Activated naive CD8-positive, alpha-beta T cell treated with anti-CD3 and anti-CD28 coated beads for 36 hours (primary cell): ENCODE data around the gene APOB. TPM values are rescaled to one million over a fixed set of nuclear protein-coding genes. Genes with fewer than 3 reads are reported as not detected.
A peak's percentile ranks its signal among the peaks of the same experiment; 100 is the strongest.

Experiments
- DNase-seq: peaks from one replicate; pipeline ENCODE4 v3.0.0; 2021
- H3K27ac Mint-ChIP-seq: one replicate; pipeline ENCODE4 v1.8.0; 2022; ENCODE audit warnings: mild to moderate bottlenecking, moderate library complexity, mixed read lengths
- H3K27me3 Mint-ChIP-seq: one replicate; pipeline ENCODE4 v1.8.0; 2022; ENCODE audit warnings: mild to moderate bottlenecking, mixed read lengths
- H3K36me3 Mint-ChIP-seq: one replicate; pipeline ENCODE4 v1.8.0; 2021; ENCODE audit warnings: mild to moderate bottlenecking, mixed read lengths
- H3K4me1 Mint-ChIP-seq: one replicate; pipeline ENCODE4 v1.8.0; 2021; ENCODE audit warnings: mixed read lengths
- H3K4me3 Mint-ChIP-seq: one replicate; pipeline ENCODE4 v1.8.0; 2022; ENCODE audit warnings: mild to moderate bottlenecking, moderate library complexity, mixed read lengths
- H3K9me3 Mint-ChIP-seq: one replicate; pipeline ENCODE4 v1.8.0; 2022; ENCODE audit warnings: mixed read lengths
- total RNA-seq, 2 experiments: library from RNA; stranded (reverse); gene quantifications; one replicate each; pipeline ENCODE4 v1.2.3, GENCODE V29; 2021

The APOB gene
- total RNA-seq, 2 experiments from 2014 or later, result not detected

- Mint-ChIP-seq H3K36me3 (no peaks in the 10 kb centered on the region), H3K4me1 (no peaks in the 10 kb centered on the region), H3K27me3 (peaks cover 15% of the 10 kb centered on the region), H3K4me3 (no peak overlapping the region), H3K27ac (no peak overlapping the region), H3K9me3 (no peaks in the 10 kb centered on the region)
- no peak for DNase-seq
These were observed 13.2 kb upstream of the APOB start for GRCh38 chr2:21057097-21057496.

GRCh38 chr2:21055879-21056790, 12.3 kb upstream of the APOB start:
- H3K9me3 Mint-ChIP-seq, result no peaks in the 10 kb centered on the region
- peaks cover 15% of the 10 kb centered on the region for H3K27me3 Mint-ChIP-seq
- no peak overlapping the region for H3K4me3 Mint-ChIP-seq
- no peaks in the 10 kb centered on the region for H3K36me3 Mint-ChIP-seq
- no peak for DNase-seq
- H3K4me1 Mint-ChIP-seq, result no peaks in the 10 kb centered on the region
- no peak overlapping the region for H3K27ac Mint-ChIP-seq

DNA sequence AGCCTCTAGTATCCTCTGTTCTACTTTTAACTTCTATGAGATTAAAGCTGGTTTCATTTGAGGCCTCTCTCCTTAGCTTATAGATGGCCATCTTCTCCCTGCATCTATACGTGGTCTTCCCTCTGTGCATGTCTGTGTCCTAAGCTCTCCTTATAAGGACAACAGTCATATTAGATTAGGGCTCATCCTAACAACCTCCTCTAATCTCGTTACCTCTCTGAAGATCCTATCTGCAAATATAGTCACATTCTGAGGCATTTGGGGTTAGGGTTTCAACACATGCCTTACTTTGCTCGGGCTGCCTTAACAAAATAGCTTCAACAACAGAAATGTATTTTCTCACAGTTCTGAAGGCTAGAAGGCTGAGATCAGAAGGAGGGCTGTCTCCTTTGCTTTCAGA, 11.6 kb upstream of the APOB start:
- H3K4me1 Mint-ChIP-seq, result no peaks in the 10 kb centered on the region
- peaks cover 15% of the 10 kb centered on the region for H3K27me3 Mint-ChIP-seq
- H3K27ac Mint-ChIP-seq, result no peak overlapping the region
- H3K36me3 Mint-ChIP-seq, result no peaks in the 10 kb centered on the region
- DNase-seq, result no peak
- H3K4me3 Mint-ChIP-seq, result no peak overlapping the region
- H3K9me3 Mint-ChIP-seq, result no peaks in the 10 kb centered on the region

GRCh38 chr2:21054011-21054410, 10.1 kb upstream of the APOB start:
- no peak overlapping the region for H3K4me3 Mint-ChIP-seq
- H3K9me3 Mint-ChIP-seq, result no peaks in the 10 kb centered on the region
- H3K36me3 Mint-ChIP-seq, result no peaks in the 10 kb centered on the region
- DNase-seq, result no peak
- H3K27me3 Mint-ChIP-seq, result peaks cover 15% of the 10 kb centered on the region
- no peak overlapping the region for H3K27ac Mint-ChIP-seq
- H3K4me1 Mint-ChIP-seq, result no peaks in the 10 kb centered on the region

- DNase-seq, result no peak
- no peaks in the 10 kb centered on the region for H3K9me3 Mint-ChIP-seq
- H3K4me3 Mint-ChIP-seq, result no peak overlapping the region
- H3K27me3 Mint-ChIP-seq, result peaks cover 13% of the 10 kb centered on the region
- H3K27ac Mint-ChIP-seq, result no peak overlapping the region
- H3K36me3 Mint-ChIP-seq, result no peaks in the 10 kb centered on the region
- H3K4me1 Mint-ChIP-seq, result no peaks in the 10 kb centered on the region
These were observed 8.2 kb upstream of the APOB start for GRCh38 chr2:21052044-21052443.

GRCh38 chr2:21050164-21050563, 6.3 kb upstream of the APOB start:
- H3K4me1 Mint-ChIP-seq, result no peaks in the 10 kb centered on the region
- H3K36me3 Mint-ChIP-seq, result no peaks in the 10 kb centered on the region
- no peak overlapping the region for H3K4me3 Mint-ChIP-seq
- peaks cover 21% of the 10 kb centered on the region for H3K27me3 Mint-ChIP-seq
- no peaks in the 10 kb centered on the region for H3K9me3 Mint-ChIP-seq
- no peak for DNase-seq
- H3K27ac Mint-ChIP-seq, result no peak overlapping the region

DNA sequence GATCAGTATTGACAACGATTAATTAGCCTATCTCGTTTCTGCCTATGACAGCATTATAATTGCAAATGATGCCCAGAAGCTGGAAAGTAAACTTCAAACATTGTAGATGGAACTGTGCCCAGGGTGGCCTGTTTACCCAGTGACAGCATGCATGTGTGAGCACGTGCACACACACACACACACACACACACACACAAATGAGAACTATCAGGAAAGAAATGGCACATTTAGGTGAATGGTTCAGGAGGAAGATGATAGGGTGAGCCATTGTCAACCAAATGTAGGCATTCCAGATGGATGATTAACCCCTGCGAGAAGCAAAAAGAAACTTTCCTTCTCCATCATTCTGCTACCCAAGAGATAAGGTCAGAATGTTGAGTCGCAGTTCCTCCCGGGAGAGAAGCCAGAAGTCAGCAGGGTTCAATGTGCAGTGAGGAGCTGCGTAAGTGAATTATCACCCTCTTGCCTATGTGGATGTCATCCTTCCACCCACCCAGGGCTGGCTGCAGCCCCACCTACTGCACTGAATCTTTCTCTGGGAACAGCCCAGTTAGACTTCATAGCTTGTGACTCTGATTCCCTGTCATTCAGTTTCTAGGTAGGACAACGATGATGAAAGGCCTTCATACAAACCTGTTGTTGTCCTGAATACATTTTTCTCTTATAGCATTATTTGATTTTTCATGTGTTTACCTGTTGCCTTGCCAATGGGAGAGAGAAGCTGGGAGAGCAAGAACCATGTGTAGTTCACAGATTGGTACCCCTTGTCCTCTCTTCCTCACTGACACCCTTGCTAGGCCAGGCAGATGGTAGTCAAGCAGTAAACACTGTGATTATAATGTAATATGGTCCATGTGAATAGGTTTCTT, 3.5 kb upstream of the APOB start:
- H3K27ac Mint-ChIP-seq, result no peak overlapping the region
- no peak for DNase-seq
- H3K9me3 Mint-ChIP-seq, result no peaks in the 10 kb centered on the region
- no peaks in the 10 kb centered on the region for H3K36me3 Mint-ChIP-seq
- H3K4me3 Mint-ChIP-seq, result no peak overlapping the region
- H3K27me3 Mint-ChIP-seq, result peaks cover 33% of the 10 kb centered on the region
- peaks cover 4% of the 10 kb centered on the region for H3K4me1 Mint-ChIP-seq

DNA sequence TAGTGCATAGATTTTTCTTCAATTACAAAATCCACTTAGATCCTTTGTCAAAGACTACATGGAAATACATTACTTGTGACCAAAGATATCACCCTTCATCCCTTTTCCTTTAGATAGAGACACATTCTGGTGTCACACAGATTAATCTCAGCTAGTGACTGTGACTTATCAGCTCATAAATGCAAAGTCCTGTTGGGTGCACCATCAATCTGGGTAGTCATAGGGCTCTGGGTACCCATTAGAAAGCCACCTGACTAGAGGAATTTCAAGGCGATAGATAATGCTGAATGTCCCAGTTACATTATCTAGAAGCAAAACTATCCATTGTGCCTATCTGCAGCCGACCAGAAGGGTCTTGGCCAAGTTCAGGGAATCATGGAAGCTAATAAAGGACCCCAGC, 2.6 kb upstream of the APOB start:
- H3K27ac Mint-ChIP-seq, result no peak overlapping the region
- peaks cover 33% of the 10 kb centered on the region for H3K27me3 Mint-ChIP-seq
- H3K4me3 Mint-ChIP-seq, result no peak overlapping the region
- H3K4me1 Mint-ChIP-seq, result peaks cover 4% of the 10 kb centered on the region
- DNase-seq, result no peak
- H3K9me3 Mint-ChIP-seq, result no peaks in the 10 kb centered on the region
- H3K36me3 Mint-ChIP-seq, result no peaks in the 10 kb centered on the region

GRCh38 chr2:21044694-21045371, 960 bp upstream of the APOB start:
- no peaks in the 10 kb centered on the region for H3K9me3 Mint-ChIP-seq
- peaks cover 33% of the 10 kb centered on the region for H3K27me3 Mint-ChIP-seq
- H3K36me3 Mint-ChIP-seq, result no peaks in the 10 kb centered on the region
- no peak overlapping the region for H3K4me3 Mint-ChIP-seq
- H3K4me1 Mint-ChIP-seq, result peaks cover 4% of the 10 kb centered on the region
- H3K27ac Mint-ChIP-seq, result no peak overlapping the region
- DNase-seq, result no peak

GRCh38 chr2:21042958-21043743, 722 bp downstream of the APOB start:
- peak; percentile 41 for DNase-seq
- H3K27ac Mint-ChIP-seq, result no peak overlapping the region
- no peaks in the 10 kb centered on the region for H3K9me3 Mint-ChIP-seq
- H3K4me1 Mint-ChIP-seq, result peaks cover 4% of the 10 kb centered on the region
- no peak overlapping the region for H3K4me3 Mint-ChIP-seq
- H3K27me3 Mint-ChIP-seq, result peaks cover 33% of the 10 kb centered on the region
- no peaks in the 10 kb centered on the region for H3K36me3 Mint-ChIP-seq

- peaks cover 4% of the 10 kb centered on the region for H3K4me1 Mint-ChIP-seq
These were observed 1.2 kb downstream of the APOB start for GRCh38 chr2:21042708-21042957.

DNA sequence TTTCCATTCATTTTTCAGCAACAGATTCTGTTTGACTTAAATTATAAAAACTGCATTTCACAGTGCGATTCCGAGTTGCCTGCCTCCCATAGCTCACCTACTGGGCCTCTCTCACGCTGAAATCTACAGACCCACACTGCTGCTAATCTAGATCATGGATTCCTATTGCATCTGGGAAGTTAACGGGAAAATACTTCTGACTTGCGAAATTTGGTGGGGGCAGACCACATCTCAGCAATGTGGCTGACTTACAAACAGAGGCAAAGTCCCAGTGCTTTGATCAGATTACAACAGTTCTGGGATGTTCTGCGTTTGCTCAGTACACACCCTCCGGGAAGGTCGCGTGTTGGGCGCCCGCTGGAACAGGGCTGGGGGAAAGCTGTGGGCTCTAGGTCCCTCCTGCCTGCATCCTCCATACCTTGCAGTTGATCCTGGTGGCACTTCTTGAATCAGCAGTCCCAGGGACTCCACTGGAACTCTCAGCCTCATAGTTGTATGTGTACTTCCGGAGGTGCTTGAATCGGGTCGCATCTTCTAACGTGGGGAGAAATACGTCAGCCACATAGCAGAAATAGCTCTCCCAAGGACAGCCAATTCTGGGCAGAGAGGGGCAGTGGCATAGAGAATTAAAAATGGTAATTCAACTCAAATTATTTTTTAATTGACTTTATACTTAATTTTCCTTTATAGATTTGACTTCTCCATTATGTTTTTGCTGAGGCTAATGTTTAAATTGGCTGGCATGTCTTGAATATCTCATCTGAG, 1.7 kb downstream of the APOB start:
- Mint-ChIP-seq H3K4me1 (peaks cover 4% of the 10 kb centered on the region), H3K9me3 (no peaks in the 10 kb centered on the region), H3K36me3 (no peaks in the 10 kb centered on the region), H3K27me3 (peaks cover 33% of the 10 kb centered on the region), H3K4me3 (no peak overlapping the region), H3K27ac (no peak overlapping the region)
- no peak for DNase-seq

More at GRCh38 chr2:21042708-21042957, 1.2 kb downstream of the APOB start:
- H3K27me3 Mint-ChIP-seq, result peaks cover 33% of the 10 kb centered on the region
- no peak overlapping the region for H3K27ac Mint-ChIP-seq
- no peaks in the 10 kb centered on the region for H3K36me3 Mint-ChIP-seq
- no peaks in the 10 kb centered on the region for H3K9me3 Mint-ChIP-seq
- no peak for DNase-seq
- H3K4me3 Mint-ChIP-seq, result no peak overlapping the region

GRCh38 chr2:21041462-21041861, 2.4 kb downstream of the APOB start:
- peaks cover 4% of the 10 kb centered on the region for H3K4me1 Mint-ChIP-seq
- DNase-seq, result no peak
- H3K27me3 Mint-ChIP-seq, result peaks cover 33% of the 10 kb centered on the region
- H3K27ac Mint-ChIP-seq, result no peak overlapping the region
- H3K36me3 Mint-ChIP-seq, result no peaks in the 10 kb centered on the region
- no peaks in the 10 kb centered on the region for H3K9me3 Mint-ChIP-seq
- H3K4me3 Mint-ChIP-seq, result no peak overlapping the region
